Ascending aorta (tissue), 2 donors: ENCODE data around the gene PPP2R5C. TPM values are rescaled to one million over a fixed set of nuclear protein-coding genes. Genes with fewer than 3 reads are reported as not detected.
A peak's percentile ranks its signal among the peaks of the same experiment; 100 is the strongest.
"Not testable (repeated sequence)": the region's sequence is repeated elsewhere in the genome, so short reads cannot be mapped to it uniquely, and the experiment has no call there.

Experiments used
- DNase-seq, 2 donors: peaks; one replicate each; pipeline ENCODE4 v3.0.0-alpha.2; 2019; ENCODE audit warnings: low spot score in 2 of 2
- H3K27ac ChIP-seq, 2 donors: fragments of 200-600 bp; sonication (generic); one replicate each; pipeline ENCODE4 v1.5.1; 2016 to 2017; ENCODE audit warnings: mild to moderate bottlenecking in 1 of 2
- H3K27me3 ChIP-seq: fragments of 200-600 bp; sonication (generic); one replicate; pipeline ENCODE4 v1.5.1; 2017
- H3K36me3 ChIP-seq, 2 donors: fragments of 200-600 bp; sonication (generic); one replicate each; pipeline ENCODE4 v1.5.1; 2016
- H3K4me1 ChIP-seq, 2 donors: fragments of 200-600 bp; sonication (generic); one replicate each; pipeline ENCODE4 v1.5.1; 2016 to 2017; ENCODE audit warnings: mild to moderate bottlenecking in 1 of 2
- H3K4me3 ChIP-seq, 2 donors: fragments of 200-600 bp; sonication (generic); one replicate each; pipeline ENCODE4 v1.5.1; 2016 to 2017; ENCODE audit warnings: mild to moderate bottlenecking in 1 of 2
- H3K9me3 ChIP-seq, 2 donors: fragments of 200-600 bp; sonication (generic); one replicate each; pipeline ENCODE4 v1.5.1; 2016
- CTCF ChIP-seq, 3 experiments: fragments of 200-600 bp in 2 of 3; fragments of 450-650 bp in 1 of 3; sonication (generic) in 2 of 3; IDR thresholded peaks; one replicate each; pipeline ENCODE4 v1.5.1; 2016 to 2019; ENCODE audit warnings: antibody characterized with exemption in 3 of 3, mild to moderate bottlenecking in 1 of 3, moderate library complexity in 1 of 3
- intact Hi-C: fragments of 100-400 bp; cut with DNase I; formaldehyde crosslinking; loops from one replicate; pipeline ENCODE4 v1.15.1; 2023
- total RNA-seq: library from RNA; depleted of rRNA; stranded (reverse); fragments of >200 nt; gene quantifications from one replicate; pipeline ENCODE4 v1.1.0, GENCODE V29; 2016

The PPP2R5C gene
- total RNA-seq, 1 donor from 2014 or later: 45.6 TPM

GRCh38 chr14:101965770-101966722, 204.5 kb downstream of the PPP2R5C start:
- H3K27ac ChIP-seq: peak overlapping the region; percentile 93 to 95
- H3K27me3 ChIP-seq: no peaks in the 10 kb centered on the region
- peaks cover 2 to 13% of the 10 kb centered on the region in 2 donors for H3K4me1 ChIP-seq
- intact Hi-C loops: loop anchor here (2.0 to 10.0 kb wide), 3 partner anchors 15 to 1369 kb away; partner anchors contain the start of genes EIF5 and HSP90AA1
- H3K9me3 ChIP-seq: no peaks in the 10 kb centered on the region
- DNase-seq: no peak
- H3K36me3 ChIP-seq: peaks cover 0 to 13% of the 10 kb centered on the region in 2 donors
- H3K4me3 ChIP-seq: peak overlapping the region; percentile 100
- no peak for TF ChIP-seq CTCF (IDR thresholded peaks at IDR 0.05)

GRCh38 chr14:101966742-101967141, 205.2 kb downstream of the PPP2R5C start:
- intact Hi-C loops: loop anchor here (10.0 kb wide), 1 partner anchor 1368 kb away; the partner anchor contains the start of gene EIF5
- Histone ChIP-seq H3K36me3 (peaks cover 0 to 13% of the 10 kb centered on the region in 2 donors), H3K4me3 (no peak overlapping the region), H3K9me3 (no peaks in the 10 kb centered on the region), H3K27ac (peak overlapping the region in 1 of 2 donors; percentile 95), H3K27me3 (no peaks in the 10 kb centered on the region), H3K4me1 (peaks cover 7 to 20% of the 10 kb centered on the region in 2 donors)
- TF ChIP-seq CTCF (IDR thresholded peaks at IDR 0.05): no peak
- DNase-seq: no peak

- H3K9me3 ChIP-seq: no peaks in the 10 kb centered on the region
- H3K4me3 ChIP-seq: no peak overlapping the region
- H3K27ac ChIP-seq: peak overlapping the region in 1 of 2 donors; percentile 5
- DNase-seq: peak in 1 of 2 donors; percentile 39
- no peak for TF ChIP-seq CTCF (IDR thresholded peaks at IDR 0.05)
- intact Hi-C loops: loop anchor here (10.0 kb wide), 1 partner anchor 1367 kb away; the partner anchor contains the start of gene EIF5
- peaks cover 9 to 34% of the 10 kb centered on the region in 2 donors for H3K4me1 ChIP-seq
- H3K27me3 ChIP-seq: no peaks in the 10 kb centered on the region
- H3K36me3 ChIP-seq: peaks cover 0 to 13% of the 10 kb centered on the region in 2 donors
Measured at GRCh38 chr14:101968186-101968585, 206.7 kb downstream of the PPP2R5C start.

- Histone ChIP-seq H3K36me3 (peaks cover 0 to 13% of the 10 kb centered on the region in 2 donors), H3K4me1 (peaks cover 9 to 37% of the 10 kb centered on the region in 2 donors), H3K9me3 (no peaks in the 10 kb centered on the region), H3K27ac (no peak overlapping the region), H3K27me3 (no peaks in the 10 kb centered on the region), H3K4me3 (no peak overlapping the region)
- DNase-seq: peak in 1 of 2 donors; percentile 37
- intact Hi-C loops: loop anchor here (10.0 kb wide), 1 partner anchor 1365 kb away; the partner anchor contains the start of gene EIF5
- no peak for TF ChIP-seq CTCF (IDR thresholded peaks at IDR 0.05)
Measured at GRCh38 chr14:101969481-101969880, 208.0 kb downstream of the PPP2R5C start.

- DNase-seq: peak in 1 of 2 donors; percentile 19
- Histone ChIP-seq H3K4me1 (peaks cover 7 to 37% of the 10 kb centered on the region in 2 donors), H3K36me3 (peaks cover 2 to 15% of the 10 kb centered on the region in 2 donors), H3K4me3 (no peak overlapping the region), H3K27ac (peak overlapping the region in 1 of 2 donors; percentile 39), H3K27me3 (no peaks in the 10 kb centered on the region), H3K9me3 (no peaks in the 10 kb centered on the region)
- TF ChIP-seq CTCF (IDR thresholded peaks at IDR 0.05): no peak
- intact Hi-C loops: no loop called here
Measured at GRCh38 chr14:101970830-101971400, 209.4 kb downstream of the PPP2R5C start.

GRCh38 chr14:101971458-101971857, 209.9 kb downstream of the PPP2R5C start:
- H3K4me1 ChIP-seq: peaks cover 7 to 37% of the 10 kb centered on the region in 2 donors

More at GRCh38 chr14:101971458-101971857, 209.9 kb downstream of the PPP2R5C start:
- peak in 1 of 2 donors; percentile 34 for DNase-seq
- H3K9me3 ChIP-seq, H3K27me3 ChIP-seq, H3K4me3 ChIP-seq, intact Hi-C loops: not testable (repeated sequence)
- Histone ChIP-seq H3K36me3 (peaks cover 7 to 21% of the 10 kb centered on the region in 2 donors), H3K27ac (peak overlapping the region; percentile 39 to 68)
